SHP77 (cell line): ENCODE results near the gene RC3H1.
"Not testable (repeated sequence)": the region's sequence is repeated elsewhere in the genome, so short reads cannot be mapped to it uniquely, and the experiment has no call there.

ENCODE experiments used
- DNase-seq, 2 experiments: peaks; one replicate each; lab custom pipeline; 2025; lab: John Stamatoyannopoulos, UW

The RC3H1 gene, protein sequence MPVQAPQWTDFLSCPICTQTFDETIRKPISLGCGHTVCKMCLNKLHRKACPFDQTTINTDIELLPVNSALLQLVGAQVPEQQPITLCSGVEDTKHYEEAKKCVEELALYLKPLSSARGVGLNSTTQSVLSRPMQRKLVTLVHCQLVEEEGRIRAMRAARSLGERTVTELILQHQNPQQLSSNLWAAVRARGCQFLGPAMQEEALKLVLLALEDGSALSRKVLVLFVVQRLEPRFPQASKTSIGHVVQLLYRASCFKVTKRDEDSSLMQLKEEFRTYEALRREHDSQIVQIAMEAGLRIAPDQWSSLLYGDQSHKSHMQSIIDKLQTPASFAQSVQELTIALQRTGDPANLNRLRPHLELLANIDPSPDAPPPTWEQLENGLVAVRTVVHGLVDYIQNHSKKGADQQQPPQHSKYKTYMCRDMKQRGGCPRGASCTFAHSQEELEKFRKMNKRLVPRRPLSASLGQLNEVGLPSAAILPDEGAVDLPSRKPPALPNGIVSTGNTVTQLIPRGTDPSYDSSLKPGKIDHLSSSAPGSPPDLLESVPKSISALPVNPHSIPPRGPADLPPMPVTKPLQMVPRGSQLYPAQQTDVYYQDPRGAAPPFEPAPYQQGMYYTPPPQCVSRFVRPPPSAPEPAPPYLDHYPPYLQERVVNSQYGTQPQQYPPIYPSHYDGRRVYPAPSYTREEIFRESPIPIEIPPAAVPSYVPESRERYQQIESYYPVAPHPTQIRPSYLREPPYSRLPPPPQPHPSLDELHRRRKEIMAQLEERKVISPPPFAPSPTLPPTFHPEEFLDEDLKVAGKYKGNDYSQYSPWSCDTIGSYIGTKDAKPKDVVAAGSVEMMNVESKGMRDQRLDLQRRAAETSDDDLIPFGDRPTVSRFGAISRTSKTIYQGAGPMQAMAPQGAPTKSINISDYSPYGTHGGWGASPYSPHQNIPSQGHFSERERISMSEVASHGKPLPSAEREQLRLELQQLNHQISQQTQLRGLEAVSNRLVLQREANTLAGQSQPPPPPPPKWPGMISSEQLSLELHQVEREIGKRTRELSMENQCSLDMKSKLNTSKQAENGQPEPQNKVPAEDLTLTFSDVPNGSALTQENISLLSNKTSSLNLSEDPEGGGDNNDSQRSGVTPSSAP

DNA sequence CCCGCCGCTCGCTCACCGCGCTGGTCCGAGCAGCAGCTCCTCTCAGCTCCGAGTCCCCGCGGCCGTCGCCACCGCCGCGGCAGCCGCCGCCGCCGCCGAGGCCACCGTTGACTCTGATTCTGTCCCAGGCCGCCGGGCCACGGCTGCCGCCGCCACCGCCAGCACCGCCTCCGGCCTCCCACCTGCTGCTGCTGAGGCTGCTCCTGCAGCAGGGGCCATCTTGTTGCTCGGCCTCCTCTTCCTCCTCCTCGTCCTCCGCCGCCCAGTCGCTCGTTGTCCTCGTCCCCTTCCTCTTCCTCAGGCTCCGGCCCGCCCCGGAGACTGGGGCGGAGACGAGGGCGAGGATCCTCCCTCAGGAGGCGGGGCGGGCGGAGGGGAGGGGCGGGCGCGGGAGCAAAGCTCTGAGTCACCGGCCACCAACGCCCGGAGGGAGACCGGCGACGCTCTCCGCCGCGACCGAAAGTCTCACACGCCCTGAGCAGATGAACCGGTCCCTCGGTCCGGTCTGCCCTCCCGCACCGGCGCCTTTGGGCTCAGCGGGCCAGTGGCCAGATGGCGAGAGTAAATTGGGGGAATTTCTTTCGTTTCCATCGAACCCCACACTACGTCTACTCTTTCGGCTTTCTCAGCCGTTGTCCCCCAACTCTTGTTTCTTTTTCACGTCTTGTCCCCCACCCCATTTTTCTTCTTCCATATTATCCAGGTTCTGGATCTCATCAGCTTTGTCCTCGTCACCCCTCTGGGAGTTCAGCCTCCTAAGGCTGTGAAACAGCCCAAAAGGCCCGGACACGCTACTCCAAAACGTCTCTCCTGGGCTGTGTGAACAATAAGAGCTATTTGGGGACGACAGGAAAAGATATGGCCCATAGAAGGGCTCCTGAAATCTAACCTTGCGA lies at the start of gene RC3H1:
TSS of gene RC3H1 (minus strand) at position 278 of the 896 bp plus-strand sequence. CDS start 29,372 bp downstream, outside the sequence.
- peak; percentile 58 to 88 for DNase-seq

DNA sequence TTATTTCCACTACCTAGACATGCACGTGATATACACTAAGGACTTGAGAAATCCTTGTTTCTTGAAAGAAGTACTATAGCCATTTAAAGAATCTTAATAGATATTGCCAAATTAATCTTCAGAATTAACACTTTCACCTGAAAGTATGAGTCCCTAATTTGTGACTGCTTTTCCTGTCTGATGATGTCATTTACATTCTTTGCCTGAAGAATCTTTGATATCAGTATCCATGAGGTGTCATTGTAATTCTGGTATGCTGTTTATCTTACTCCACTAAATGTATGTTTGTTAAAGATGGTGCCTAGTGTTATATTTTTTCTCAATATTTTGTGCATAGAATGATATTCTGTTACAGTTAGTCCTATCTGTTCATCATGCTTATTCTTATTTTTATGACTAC lies 48.5 kb upstream of the RC3H1 start:
- no peak for DNase-seq

DNA sequence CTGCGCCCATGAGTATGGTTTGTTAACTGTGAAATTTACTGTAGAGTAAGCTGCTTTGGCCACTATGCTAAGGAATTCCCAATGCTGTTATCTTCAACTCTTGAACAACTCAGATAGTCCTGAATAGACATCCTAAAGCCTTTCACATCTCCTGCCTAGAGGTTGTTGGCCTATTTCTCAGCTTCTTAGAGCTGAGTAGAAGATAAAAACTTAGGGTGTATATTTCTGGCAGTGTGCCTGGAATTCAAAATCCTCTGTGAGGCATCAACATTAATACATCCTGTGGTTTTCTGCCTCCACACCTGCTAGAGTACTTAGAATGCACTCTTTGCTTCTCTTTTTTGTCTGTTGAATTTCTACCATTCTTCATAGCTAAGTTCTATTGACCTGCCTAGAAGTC lies 45.8 kb upstream of the RC3H1 start:
- no peak for DNase-seq

DNA sequence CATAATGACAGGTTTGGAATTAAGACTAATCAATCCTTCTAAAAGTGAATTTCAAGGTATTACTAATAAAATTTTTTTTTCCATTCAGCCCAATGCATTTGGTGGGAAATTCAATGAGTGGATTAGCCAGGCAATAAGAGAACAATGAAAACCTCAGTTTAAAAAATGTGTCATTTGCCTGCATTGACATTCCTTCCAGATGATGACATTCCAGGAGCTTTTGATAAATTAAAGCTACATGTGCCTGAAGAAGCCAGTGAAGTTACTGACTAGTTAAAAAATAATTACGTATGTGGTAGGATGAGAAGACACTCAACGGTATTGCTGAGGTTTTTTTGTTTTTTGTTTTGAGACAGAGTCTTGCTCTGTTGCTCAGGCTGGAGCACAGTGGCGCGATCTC lies 37.9 kb upstream of the RC3H1 start:
- no peak for DNase-seq

DNA sequence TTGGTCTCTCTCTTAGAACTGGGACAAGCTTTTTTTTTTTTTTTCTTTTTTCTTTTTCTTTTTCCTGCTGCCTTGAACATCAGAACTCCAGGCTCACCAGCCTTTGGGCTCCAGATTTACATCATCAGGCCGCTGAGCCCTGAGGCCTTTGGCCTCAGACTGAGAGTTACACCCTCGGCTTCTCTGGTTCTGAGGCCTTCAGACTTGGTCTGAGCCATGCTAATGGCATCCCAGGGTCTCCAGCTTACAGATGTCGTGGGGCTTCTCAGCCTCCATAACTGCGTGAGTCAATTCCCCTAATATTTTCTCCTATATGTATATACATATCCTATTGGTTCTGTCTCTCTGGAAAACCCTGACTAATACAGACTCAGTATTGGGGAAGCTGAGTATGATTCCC lies 36.5 kb upstream of the RC3H1 start:
- no peak for DNase-seq

DNA sequence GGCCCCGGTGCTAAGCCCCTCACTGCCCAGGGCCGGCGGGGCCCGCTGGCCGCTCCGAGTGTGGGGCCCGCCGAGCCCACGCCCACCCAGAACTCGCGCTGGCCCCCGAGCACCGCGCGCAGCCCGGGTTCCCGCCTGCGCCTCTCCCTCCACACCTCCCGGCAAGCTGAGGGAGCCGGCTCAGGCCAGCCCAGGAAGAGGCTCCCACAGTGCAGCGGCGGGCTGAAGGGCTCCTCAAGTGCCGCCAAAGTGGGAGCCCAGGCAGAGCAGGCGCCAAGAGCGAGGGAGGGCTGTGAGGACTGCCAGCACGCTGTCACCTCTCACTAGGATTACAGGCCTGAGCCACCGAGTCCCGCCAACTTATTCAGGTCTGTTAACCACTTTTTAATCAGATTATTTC lies 34.5 kb upstream of the RC3H1 start:
- DNase-seq = not testable (repeated sequence)

DNA sequence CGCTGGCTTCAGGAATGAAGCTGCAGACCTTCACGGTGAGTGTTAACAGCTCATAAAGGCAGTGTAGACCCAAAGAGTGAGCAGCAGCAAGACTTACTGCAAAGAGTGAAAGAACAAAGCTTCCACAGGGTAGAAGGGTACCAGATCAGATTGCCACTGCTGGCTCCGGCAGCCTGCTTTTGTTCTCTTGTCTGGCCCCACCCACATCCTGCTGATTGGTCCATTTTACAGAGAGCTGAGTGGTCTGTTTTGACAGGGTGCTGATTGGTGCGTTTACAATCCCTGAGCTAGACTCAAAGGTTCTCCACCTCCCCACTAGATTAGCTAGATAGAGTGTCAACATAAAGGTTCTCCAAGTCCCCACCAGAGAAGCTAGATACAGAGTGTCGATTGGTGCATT lies 33.6 kb upstream of the RC3H1 start:
- DNase-seq = not testable (repeated sequence)

DNA sequence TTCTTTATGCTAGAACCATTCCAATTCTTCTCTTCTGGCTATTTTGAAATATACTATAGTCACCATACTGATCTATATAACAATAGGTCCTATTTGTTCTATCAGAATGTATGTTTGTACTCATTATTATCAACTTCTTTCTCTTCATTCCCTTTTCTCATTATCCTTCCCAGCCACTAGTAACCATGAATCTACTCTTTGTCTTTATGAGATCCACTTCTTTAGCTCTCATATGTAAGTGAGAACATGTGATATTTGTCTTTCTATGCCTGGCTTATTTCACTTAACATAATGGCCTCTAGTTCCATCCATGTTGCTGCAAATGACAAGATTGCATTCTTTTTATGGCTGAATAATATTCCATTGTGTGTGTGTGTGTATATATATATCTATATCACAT lies 31.7 kb upstream of the RC3H1 start:
- no peak for DNase-seq

DNA sequence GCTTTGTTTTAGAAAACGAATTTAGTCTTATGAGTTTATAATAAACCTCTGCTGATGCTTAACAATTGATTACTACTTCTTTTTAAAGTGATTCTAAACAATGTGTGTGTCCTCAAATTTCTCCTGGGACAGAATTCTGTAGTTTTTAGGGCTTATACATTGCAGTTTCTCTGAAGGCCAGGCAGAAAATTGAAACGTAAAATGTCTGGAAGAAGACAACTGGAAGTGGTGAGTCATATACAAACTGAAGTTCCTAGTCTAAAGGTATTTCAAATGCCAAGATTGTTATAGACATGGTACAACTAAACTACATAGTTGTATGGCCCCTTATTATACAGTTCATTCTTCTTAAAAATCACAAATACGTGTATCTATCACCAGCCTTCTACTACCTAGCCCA lies 30.5 kb upstream of the RC3H1 start:
- DNase-seq = no peak

DNA sequence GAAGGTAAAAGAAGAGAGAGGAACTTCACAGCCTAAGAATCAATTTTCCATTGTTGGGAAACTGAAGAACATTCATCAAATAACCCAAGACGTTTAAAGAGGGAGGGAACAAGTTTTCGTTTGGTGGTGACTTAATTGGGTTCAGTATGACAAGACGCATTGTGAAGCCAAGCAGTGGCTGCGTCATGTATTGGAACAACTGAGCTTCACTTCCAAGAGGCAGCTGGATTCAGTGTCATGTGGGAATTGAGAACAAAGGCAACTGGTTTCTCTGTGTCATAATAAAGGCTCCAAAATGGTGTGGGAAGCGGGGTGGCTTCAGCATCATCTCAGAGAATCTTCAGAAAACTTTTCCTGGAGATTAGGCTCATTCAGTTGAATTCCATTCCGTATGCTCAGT lies 29.8 kb upstream of the RC3H1 start:
- DNase-seq = no peak

DNA sequence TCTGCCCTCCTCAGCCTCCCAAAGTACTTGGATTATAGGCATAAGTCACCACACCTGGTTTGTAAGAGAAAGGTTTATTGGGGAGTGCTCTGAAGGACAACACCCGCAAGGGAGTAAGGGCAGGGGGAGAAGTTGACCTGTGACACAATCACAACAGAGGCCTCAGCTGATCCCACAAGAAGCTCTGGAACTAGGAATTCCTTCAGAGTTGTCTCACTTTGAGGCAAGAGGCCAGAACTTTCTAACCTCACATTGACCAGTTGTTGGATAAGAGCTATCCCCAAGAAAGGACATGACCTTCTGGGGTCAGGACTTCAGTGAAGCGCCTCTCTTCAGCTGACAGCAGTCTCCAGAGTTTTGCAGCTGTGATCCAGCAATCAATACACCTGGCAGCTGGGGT lies 27.4 kb upstream of the RC3H1 start:
- DNase-seq = no peak

DNA sequence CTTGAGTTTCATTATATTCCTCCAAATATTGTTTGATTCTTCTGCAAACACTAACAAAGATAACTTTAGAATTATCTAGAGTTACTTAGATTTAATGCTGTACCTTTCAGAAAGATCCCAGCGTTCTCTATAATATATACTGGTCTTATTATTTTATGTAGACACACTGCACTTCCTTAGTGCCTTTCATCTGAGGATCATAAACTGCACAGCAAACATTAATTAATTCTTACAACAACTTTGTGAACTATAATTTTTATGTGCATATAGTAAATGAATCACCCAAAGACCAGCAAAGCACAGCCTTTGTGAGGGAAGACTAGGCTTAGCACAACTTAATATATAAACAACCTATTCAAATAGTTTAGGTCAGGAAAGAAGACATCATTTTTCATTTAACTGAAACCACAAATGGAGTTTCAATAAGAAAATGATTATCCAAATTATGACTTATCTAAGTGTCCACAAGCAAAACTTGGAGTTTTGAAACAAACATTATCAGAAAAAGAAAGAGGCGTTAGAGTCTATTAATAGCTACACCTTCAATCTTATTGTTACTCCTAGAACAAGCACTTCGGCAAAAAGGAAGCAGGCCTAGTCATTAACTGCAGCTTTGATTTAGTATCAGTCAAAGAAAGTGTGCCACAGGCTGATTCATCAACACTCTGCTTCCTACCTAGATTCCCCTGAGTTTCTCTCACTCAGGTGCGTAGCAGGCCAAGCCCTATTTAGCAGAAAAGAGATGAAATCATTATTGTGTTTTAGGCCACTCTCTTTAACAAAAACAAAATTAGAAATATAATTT lies 22.5 kb upstream of the RC3H1 start:
- DNase-seq = no peak

DNA sequence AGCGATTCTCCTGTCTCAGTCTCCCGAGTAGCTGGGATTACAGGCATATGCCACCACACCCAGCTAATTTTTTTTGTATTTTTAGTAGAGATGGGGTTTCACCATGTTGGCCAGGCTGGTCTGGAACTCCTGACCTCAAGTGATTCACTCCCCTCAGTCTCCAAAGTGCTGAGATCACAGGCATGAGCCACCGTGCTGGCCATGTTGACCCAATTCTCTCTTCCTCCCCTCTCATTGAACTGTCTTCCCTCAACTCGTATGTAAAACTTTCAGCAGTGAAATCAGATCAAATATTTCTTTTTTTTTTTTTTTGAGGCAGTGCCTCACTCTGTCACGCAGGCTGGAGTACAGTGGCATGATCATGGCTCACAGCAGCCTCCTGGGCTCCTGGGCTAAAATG lies 20.4 kb upstream of the RC3H1 start:
- not testable (repeated sequence) for DNase-seq

DNA sequence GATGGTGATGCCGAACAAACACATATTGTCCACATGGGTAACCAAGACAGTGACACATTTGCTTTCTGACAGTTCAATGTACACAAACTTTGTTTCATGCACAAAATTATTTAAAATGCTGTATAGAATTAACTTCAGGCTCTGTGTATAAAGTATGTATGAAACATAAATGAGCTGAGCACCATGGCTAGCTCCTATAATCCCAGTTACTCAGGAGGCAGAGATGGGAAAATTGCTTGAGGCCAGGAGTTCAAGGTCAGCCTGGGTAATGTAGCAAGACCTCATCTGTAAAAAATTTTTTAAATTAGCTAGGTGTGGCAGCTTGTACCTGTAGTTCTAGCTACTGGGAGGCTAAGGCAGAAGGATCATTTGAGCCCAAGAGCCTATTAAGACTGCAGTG lies 19.2 kb upstream of the RC3H1 start:
- DNase-seq = no peak

DNA sequence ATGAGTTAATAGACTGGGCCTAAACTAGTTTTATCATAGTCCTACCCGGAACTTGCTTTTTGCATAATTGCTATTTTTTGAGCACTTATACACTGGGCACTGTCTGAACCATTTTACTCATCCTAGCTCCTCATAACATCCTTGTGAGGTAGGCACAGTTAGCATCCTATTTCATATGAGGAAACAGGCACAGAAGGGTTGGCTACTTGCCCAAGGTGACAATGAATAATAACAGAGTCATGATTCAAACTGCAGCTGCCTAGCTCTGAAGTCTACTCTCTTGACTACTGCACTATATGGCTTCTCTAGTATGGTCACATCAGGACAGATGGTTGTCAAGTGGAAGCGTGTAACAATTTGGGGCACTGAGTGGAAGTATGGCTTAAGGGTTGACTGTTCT lies 18.2 kb upstream of the RC3H1 start:
- peak; percentile 87 to 91 for DNase-seq

DNA sequence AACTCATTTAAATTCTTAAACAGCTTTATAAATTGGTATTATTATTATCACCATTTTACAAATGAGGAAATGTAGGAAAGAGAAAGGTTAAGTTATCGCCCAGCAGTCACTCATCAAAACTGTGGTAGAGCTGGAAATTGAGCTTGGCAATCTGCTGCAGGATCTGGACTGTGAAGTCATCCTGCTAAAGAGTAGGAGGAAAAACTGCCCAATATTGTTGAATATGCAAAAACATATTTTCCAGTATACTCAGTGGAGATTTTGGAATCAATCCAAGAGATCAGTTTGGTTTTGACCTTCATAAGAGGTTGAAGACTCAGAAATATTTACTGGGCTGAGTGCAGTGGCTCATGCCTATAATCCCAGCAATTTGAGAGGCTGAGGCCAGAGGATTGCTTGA lies 16.9 kb upstream of the RC3H1 start:
- DNase-seq = no peak

DNA sequence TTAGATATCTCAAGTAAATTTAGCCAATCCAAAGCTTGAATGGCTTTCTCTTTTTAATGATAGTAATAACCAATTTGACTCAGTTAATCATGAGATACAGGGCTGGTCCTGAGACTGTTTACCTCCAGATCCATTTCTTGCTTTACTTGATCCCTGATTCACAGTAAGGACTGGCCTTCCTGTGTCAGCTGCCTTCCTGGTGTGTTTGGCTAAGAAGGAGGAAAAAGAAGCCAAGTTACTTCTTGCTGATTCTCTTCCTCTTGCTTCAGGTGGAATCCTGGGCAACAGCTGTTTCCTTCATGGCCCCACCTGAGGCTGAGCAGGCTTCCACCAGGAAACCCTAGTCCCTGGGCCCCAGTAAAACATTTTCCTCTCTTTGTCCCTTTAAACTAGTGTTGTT lies 14.6 kb upstream of the RC3H1 start:
- DNase-seq = no peak

DNA sequence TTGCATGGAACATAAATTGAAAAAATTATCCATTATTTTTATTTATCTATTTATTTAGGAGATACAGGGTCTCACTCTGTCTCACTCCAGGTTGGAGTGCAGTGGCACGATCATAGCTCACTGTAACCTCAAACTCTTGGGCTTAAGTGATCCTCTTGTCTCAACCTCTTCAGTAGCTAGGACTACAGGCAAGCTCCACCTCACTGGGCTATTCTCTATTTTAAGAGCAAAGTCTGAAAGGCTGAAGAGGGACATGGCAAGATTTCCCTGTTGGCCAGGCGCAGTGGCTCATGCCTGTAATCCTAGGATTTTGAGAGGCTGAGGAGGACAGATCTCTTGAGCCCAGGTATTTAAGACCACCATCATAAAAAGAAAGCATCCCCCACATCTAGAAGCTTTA lies 14.0 kb upstream of the RC3H1 start:
- DNase-seq = no peak

DNA sequence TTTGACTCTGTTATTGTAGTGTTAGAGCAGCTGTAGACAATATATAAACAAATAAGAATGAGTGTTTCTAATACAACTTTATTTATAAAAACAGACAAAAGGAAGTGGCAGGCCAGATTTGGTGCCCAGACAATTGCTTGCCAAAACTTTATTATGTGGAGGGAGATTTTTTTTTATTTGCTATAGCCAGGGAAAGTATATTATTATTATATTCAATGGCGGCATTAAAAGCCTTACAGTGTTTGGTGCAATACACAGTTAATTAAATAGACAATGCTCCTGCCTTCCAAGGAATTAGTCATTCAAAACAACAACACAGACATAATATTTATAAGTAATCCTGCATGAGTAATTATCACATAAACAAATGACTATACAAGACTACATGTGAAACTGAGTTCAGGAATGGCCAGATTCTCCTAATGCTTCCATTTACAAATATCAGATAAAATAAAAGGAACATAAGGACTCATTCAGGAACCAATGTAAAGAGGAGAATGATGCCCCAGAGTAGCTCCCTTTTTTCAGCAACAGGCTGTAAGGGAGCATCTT lies 10.6 kb upstream of the RC3H1 start:
- no peak for DNase-seq

DNA sequence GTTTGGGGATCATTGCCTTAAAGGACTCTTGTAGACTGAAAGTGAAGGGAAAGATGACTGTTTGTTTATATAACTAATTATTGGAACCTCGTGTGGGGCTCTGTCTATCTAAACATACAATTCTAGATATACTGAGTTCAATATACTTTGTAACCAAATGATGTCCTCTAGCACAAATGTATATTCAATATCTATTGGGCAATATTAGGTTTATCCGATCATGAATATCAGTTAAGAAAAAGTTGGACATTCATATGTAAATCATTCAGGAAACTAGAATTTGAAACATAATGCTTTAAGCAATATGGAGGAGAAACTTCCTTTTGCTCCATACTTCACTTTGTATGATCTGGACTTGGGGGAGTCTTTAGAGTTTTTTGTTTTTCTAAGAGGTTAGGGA lies 8.9 kb upstream of the RC3H1 start:
- no peak for DNase-seq

DNA sequence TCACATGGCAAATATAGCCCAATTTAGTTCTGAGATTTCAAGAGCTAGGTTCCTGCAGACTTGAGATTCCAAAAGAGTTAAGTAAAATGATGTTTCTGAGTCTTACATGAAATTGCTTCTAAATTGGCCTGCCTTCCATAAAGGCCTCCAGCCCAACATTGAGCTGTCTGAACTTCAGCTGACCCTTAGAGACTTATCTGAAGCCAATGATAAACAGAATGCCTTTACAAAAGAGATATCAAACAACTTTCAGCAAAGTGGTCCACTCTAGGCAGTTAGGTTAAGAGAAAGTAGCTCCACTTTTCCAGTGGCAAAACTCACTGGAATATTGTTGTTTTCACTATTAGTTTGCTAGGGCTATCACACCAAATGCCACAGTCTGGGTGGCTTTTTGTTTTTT lies 6.3 kb upstream of the RC3H1 start:
- no peak for DNase-seq
